Frontal cortex (tissue), 4 donors: ENCODE data around the gene DNAJB12. TPM values are rescaled to one million over a fixed set of nuclear protein-coding genes. Genes with fewer than 3 reads are reported as not detected.
"Not testable (repeated sequence)": the region's sequence is repeated elsewhere in the genome, so short reads cannot be mapped to it uniquely, and the experiment has no call there.

ENCODE experiments used
- DNase-seq, 2 donors: peaks; one replicate each; pipeline ENCODE4 v3.0.0; 2012; ENCODE audit warnings: low spot score in 2 of 2
- FAIRE-seq: peaks from 2 replicates; lab custom pipeline; 2012; peaks lifted over from hg19 to GRCh38; lab: Jason Lieb, UNC
- total RNA-seq: library from RNA; depleted of rRNA; stranded (reverse); fragments of >200 nt; gene quantifications from one replicate; pipeline ENCODE4 v1.2.3, GENCODE V29; 2014
- donor health status: control.
- donor health status: control.
- donor health status: control.

DNAJB12 gene
- total RNA-seq, 1 donor from 2014 or later: 14.3 TPM

DNA sequence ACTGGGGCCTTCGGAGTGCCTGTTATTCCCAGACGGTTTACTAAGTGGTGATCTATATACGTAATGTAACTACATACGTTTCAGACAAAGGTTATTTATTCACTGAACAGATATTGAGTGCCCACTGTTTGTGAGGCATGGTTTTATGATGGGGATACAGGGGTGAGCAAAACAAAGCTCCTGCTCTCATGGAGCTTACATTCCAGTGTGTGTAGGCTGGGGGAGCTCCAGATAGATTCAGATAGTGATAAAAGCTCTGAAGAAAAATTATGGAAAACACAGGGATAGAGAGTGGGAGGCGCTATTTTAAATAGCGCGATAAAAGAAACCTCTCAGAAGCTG lies 466 bp upstream of the DNAJB12 start:
- FAIRE-seq (no peak), DNase-seq (no peak)

DNA sequence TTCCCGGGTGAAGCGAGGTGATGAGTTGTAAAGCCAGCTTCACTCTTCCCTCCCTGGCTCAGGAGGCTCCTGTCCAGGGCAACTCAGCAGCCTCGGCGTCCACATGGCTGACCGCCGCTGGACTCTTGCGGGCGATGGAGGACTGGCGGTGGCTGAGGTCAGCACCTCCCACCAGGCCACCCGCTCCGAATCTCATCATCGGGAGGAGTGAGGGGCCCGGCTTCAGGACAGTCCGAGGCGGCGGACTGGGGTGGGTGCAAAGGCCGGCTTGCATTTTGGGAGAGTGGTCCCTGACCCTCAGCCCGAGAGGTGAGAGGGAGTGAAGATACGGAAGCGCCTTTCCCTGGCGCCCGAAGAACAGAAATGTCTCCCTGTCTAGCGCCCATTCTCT lies 759 bp downstream of the DNAJB12 start:
- DNase-seq: no peak
- no peak for FAIRE-seq

DNA sequence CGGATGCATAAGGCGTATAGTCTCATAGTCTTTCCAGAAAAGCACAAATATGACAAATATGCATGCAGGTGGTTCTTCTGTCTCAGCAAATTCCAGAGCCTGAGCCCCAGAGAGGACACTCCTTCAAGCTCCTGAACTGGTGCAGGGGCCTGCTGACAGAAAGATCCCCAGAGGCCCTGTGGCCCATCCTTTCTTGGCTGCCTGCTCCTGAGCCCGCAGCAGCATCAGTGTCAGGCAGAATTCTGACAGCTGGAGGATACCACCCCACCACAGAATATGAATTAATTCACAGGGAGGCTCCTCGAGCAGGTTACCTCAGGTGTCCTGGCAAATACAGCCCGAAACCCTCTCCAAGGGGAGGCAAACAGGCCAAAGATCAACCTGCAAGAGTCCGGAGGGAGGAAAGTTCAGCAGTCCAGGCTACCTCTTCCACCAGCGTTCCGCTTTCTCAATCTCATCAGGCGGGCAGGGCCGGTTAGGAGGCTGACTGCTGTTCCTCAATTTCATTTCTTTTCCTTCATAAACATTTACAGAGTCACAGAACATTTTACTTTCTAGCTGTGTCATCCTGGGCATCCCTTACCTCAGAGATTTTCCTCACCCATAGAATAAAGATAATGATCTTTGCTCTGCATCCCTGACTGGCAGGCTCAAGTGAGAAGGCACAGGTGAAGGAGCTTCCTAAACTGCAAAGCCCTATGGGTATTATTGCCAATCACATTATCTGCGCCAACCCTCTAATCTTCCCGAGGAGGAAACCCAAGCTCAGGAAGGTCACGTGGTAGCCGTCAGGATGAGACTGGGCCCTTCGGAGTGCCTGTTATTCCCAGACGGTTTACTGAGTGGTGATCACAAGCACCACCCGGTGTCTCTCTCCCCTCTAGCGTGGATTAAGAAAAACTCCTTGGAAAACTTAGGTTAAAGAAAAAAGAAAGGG lies 1.4 kb downstream of the DNAJB12 start:
- DNase-seq (no peak), FAIRE-seq (no peak)

DNA sequence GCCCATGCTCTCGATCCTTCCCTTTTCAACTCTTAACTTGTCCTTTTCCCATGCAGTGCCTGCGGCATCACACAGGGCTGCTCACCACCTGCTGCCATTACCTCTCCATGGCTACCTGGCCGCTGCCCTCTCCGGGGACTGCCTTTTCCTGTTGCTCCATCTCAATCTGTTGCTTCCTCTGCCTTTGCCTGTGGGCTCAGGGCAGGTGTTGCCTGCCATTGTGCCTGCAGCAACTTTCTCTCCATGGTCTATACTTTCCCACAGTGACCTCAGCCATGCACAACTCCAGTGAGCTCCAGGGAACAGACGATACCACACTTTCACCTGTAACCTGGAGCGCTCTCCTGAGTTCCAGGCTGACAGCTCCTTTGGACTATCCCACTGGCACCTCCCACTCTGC lies 3.2 kb downstream of the DNAJB12 start:
- FAIRE-seq (no peak), DNase-seq (no peak)

DNA sequence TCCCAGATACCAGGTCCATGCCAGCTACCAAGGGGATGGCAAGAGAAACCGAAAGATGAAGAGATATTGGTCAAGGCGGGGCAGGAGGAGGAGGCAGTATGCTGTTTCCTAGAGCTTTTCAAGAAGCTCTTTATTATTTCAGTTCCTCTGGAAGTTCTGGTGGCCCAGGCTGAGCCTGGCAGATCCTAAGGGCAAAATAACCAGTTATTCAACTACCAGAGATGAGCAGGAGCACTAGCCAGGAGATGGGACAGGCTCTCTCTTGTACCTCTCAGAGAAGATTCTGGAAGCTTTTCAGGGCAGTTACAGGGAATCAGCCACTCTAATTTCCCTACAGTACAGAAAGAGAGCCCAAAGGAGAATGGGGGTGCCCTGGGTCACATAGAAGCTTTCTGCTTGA lies 5.3 kb downstream of the DNAJB12 start:
- no peak for FAIRE-seq
- DNase-seq: no peak

DNA sequence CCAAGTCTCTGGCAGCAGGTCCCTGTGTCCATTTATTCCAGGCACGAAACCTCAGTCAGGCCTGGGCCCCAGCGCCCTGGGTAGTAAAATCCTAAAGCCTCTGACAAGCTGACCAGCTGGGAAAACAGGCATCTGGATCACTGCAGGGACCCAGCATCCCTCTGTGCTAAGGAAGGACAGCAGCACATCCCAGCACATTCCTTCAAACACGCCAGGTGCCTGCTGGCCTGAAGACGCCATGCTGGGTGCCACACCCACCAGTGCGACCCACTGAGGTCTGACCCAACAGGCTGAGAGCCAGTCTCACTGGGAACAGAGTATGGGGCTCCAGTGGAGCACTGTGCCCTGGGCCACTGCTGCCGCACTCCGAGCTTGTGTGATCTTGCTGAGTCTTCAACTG lies 6.4 kb downstream of the DNAJB12 start:
- FAIRE-seq (no peak), DNase-seq (no peak)

DNA sequence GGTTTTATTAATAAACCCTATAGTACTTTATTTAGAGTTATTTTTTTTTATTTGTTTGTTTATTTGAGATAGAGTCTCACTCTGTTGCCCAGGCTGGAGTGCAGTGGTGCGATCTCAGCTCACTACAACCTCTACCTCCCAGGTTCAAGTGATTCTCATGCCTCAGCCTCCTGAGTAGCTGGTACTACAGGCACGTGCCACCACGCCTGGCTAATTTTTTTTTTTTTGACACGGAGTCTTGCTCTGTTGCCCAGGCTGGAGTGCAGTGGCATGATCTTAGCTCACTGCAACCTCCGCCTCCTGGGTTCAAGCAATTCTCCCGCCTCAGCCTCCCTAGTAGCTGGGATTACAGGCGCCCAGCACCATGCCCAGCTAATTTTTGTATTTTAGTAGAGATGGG lies 8.6 kb downstream of the DNAJB12 start:
- FAIRE-seq, DNase-seq: not testable (repeated sequence)

DNA sequence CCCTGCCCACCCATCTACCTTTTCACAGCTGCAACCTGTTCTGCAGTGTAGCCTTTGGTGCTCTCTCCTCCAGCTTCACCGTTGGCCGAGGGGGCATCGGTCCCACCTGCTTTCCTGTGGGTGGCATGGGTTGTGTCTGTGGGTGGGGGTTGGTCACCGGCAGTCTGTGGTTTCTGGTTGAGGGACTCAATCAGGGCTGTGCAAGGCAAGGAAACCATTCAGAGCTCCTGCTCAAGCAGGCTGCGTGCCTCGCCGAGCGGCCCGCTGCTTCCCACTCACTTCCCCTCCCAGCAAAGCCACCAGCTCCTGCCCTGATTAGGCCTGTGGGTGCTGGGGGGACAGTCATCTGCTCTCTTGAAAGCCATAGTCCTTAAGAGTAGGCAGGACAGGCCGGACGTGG lies 9.8 kb downstream of the DNAJB12 start:
- DNase-seq (no peak), FAIRE-seq (no peak)

DNA sequence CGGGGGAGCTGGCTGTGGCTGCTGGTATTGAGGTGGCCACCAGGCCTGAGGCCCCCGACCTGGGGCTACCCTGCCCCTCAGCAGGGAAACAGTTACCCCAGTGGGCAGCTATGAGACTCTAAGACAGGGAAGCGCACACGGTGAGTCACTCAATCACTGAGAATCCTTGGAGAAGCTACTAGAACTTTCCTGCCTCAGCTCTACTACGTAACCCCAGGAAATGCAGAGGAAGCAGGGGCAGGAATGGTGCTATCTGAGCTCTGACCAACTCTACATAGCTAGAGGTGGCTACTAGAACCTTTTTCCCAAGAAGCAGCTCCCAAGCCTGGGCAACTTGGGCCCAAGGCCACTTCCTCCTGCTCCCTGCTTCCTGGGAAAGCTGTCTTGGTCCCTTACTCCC lies 11.8 kb downstream of the DNAJB12 start:
- FAIRE-seq (no peak), DNase-seq (no peak)

DNA sequence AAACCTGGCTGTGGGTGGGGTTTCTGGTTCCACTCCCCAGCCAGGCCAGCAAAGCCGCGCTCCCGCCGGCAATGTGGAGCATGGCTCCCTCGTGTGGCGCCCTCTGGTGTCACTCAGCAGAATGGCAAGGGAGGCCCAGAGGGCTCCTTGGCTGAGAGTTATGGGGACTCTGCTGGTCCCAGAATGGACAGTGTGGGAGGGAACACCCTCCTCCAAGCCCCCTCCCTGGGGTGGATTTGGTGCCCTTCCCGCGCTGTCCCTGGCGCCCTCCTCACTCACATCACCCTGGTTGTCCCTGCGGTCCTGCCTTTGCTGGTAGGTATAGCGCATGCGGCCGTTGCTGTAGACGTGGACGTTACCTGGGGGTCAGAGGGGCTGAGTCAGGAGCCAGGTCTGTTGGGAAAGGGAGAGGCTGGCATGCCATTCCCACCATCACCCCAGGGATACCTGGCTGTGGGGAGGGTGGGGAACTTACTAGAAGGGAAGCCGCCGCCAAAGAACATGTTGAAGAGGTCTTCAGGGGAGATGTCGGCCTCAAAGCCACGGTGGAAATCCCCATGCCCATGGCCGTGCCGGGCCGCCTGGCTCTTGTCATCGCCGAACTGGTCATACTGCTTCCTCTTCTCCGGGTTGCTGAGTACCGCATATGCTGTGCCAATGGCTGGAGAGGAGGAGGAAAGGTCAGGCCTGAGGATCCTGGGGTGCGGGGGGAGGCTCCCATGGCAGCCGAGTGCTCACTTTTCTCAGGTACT lies 14.0 kb downstream of the DNAJB12 start:
- FAIRE-seq: no peak

DNA sequence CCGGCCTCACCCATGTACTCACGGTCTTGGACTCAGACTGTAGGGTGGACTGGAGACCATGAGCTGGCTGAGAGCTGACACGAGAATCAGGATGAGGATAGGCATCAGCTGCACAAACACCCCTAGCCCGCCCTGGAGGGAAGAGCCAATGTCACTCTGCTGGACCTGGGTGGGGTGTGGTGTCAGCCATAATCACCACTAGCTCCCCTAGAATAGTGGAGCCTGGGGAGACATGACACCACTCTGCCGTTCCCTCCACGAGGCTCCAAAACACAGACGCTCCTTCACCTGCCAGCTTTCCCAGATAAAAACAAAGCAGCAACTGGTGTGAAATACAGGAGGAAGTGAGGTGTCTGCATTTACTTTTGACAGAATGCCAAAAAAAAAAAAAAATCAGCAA lies 16.5 kb downstream of the DNAJB12 start:
- FAIRE-seq (no peak), DNase-seq (no peak)

More for the DNA sequence above, 14.0 kb downstream of the DNAJB12 start:
- DNase-seq: no peak

DNA sequence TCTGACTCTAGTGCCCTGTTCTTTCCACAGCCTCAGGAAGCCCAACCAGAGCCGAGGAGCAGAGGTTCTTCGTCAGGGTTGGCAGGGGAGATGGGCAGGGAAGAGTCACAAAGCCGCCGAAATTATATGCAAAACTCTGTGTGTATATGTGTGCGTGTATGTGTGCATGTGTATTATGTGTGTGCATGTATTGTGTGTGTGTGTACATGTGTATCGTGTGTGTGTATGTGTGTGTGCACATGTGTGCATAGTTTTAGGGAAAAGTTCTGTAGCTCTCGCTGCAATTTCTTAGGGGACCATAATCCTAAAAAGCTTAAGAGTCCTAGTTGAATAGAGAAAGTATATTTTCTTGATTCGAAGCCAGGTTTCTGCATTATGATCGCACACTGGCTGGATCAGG lies 17.0 kb downstream of the DNAJB12 start:
- FAIRE-seq (no peak), DNase-seq (no peak)

DNA sequence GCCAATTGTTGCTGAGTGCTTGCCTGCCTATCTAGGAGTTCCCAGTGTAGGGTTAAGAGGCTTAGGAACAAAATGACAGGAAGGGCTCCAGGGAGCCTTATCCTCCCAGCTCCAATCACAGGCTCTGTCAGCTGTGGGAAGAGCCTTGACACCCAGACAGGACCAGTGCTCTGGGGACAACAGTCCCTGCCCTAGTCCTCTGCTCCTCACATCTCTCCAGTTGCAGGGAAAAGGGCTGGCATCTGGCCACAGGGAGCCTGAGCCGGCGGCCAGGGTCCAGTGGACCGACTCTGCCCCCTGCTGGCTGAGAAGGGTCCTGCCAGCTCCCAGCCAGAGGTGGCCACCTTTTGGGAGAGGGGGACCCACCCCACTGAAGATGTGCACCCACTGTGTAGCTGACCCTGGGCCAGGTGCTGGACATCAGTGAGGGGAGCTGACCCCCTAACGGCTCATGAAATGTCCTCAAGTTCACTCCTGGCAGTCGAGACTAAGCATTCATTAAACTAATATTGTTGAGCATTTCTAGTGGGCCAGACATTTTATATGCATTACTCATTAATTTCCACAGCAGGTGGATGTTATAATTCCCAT lies 17.6 kb downstream of the DNAJB12 start:
- DNase-seq (peak; percentile 56 to 66), FAIRE-seq (no peak)

DNA sequence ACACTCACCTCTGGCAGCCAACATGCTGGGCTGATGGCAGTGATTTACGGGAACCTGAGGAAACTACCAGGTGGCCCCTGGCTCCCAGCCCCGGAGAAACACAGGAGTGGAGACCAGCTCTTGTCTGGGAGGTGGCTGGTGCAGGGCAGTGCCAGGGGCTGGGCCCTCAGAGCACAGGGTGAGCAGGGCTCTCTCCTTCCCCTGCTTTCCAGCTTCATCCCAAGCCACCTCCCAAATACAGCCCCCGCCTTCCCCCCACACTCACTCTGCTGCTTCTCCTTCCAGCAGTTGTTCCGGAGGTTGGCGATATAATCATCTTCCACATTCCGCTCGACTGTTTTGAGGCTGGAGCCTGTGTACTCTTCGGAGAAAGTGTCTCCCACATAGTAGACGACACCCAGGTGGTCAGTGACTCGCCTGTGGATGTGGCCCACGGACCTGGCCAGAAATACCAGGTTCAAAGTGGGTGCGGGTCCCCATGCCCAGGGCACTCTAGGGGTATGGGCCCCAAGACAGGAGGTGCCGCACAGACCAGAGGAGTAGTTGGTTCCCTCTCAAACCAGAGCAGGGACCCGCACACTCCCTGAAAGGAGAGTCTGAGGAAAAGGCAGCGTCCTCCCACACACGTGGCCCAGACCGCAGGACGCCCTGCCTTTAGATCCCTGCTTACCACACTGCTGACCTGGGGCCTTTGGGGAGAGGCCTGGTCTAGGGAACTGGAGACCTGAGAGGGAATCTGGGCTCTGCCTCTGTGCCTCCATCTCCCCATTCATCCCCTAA lies 18.3 kb downstream of the DNAJB12 start:
- no peak for FAIRE-seq
- DNase-seq: no peak

DNA sequence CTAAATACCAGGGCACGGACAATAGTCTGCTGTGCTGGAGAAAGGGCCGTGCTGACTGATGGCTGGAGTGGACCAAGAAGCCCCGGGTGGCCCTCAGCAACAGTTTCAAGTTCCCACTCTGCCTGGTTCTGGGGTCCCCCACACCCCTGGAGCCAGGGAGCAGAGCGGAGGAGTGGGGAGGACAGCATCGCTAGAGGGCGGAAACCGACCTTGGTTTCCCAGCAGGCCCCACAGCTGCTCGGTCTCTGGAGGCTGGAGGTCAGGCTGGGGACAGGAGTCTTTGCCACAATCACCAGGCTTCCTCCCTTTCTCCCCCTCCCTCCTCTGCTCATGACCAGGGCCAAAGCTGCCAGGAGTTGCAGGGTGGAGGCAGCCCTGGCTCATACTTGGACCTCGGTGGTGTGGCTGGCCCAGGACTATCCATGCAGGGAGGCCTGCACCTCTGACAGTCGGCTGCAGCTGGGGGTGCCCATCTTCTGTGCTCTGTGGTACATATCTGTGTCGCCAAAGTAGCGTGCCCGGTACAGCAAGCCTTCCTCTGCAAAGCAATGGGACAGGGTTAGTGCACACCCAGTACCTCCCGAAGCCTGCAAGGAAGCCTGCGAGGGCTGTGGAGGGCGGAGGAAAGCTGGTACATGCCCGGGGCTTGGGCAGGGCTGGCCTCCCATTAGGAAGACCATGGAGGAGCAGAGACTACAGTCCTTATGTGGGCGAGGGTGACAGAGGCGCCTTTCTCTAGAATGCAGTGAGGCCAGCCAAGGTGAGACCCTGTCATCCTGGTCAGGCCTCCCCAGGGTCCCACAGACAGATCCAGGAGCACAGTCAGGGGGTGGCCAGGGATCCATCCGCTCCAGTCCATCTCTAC lies 19.1 kb downstream of the DNAJB12 start:
- no peak for FAIRE-seq
- no peak for DNase-seq

DNA sequence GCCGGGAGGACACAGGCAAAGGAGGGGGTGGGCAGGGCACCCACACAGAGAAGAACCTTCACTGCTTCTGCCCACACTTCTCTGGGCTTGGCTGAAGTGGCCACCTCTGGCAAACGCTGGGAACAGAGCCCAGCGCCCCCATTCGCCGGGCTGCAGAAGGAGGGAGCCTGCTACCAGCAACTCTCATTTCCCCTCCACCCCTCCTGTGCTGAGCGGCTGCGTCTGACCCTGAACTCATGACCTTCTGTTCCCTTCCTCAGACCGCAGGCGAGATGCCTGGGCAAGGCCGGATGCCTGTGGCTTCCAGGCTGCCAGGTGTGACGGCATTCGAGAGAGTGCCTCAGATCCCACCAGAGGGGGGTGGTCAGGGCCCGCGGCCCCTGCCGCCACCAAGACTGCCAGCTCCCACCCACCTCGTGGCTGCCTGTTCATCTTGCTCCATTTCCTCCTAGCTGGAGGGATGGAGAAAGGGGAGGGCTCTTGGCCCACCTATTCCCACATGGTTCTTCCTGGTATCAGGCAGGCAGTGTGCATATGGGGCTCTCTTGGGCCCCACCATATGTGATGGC lies 19.8 kb downstream of the DNAJB12 start:
- DNase-seq (peak in 1 of 2 donors; percentile 56), FAIRE-seq (no peak)

DNA sequence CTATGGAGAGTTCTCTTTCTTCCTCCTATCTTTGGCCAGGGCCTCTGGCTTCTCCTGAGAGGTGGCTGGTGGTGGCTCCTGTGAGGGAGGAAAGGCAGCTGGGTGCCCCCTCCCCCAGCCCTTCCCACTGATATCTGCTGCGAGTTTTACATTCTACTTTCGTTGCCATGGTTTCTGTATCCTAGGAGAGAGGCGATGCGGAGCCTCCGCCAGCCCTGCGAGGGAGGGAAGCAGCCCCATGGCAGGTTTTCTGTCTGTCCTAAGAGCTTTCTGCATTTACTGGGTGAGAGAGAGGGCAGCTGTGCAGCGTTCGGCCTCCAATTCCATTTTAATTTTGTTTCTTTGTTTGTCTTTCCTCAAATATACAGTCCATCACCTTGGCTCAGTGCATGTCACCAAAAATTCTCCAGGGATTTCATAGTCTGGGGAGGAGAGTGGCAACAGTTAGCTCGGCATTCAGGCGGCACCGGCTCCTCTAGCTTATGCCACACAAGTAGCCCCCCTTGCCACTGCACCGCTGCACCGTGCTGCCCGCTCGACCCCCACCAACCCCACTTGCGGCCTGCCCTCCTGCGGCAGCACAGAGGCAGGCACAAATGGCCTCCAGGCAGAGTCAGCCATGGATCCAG lies 20.4 kb downstream of the DNAJB12 start:
- FAIRE-seq (no peak), DNase-seq (no peak)
